ENCODE data around the gene TRIM38.

- peak; percentile 56 to 86 (median 70) for TF ChIP-seq CTCF (IDR thresholded peaks at IDR 0.05)
- TF ChIP-seq POLR2A (IDR thresholded peaks at IDR 0.05), result no peak
Measured at GRCh38 chr6:26003102-26003694, 40.6 kb downstream of the TRIM38 start.

All from esophagus squamous epithelium (tissue), 4 donors.